DMS79 treated with DMSO at 0.1 percent for 48 hours (cell line): ENCODE results near the gene FHIT.

ENCODE experiments used
- DNase-seq: peaks from one replicate; lab custom pipeline; 2025; lab: John Stamatoyannopoulos, UW

Gene FHIT

DNA sequence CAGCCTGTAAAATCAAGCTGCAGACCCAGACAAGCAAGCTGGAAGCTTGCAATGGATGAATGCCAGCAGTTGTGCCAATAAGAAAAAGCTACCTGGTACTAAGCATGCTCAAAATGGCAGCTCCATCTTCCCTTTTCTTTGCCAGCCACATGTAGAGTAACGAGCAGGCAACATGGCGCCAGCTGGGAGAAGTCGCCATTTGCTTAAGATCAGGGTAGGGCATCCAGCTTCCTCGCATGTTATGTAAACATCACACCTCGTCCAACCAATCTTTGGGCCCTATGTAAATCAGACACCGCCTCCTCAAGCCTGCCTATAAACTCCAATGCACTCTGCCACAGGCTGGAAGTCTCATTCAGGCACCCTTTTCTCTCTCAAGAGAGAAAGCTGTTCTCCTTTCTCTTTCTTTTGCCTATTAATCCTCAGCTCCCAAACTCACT is 973.9 kb downstream of the FHIT start:
- DNase-seq = no peak

DNA sequence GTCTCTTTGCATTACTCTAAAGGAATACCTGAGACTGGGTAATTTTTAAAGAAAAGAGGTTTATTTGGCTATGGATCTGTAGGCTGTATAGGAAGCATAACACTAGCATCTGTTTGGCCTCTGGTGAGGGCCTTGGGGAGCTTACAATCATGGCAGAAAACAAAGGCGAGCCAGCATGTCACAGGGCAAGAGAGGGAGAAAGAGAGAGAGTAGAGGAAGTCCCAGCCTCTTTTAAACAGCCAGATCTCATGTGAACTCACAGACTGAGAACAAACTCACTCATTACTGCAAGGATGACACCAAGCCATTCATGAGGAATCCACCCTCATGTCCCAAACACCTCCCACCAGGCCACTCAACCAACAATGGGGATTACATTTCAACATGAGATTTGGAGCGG is 974.6 kb downstream of the FHIT start:
- no peak for DNase-seq

DNA sequence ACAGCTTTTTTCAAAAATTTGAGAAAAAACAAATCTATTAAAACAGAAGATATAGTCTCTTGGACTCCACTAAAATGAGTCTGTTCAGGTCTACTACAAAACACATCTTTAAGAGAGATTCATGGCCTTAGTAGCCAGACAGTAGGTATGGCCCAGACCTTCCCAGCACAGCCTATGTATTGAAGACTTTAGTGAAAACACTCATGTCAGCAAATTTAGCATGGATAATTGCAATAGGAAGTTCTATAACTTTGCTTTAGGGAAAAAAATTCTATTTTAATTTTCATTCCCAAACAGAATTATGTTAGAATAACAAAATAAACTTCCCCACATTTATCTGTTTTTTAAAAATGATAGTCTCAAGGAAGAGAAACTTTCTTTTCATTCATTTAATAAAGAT is 976.6 kb downstream of the FHIT start:
- no peak for DNase-seq

DNA sequence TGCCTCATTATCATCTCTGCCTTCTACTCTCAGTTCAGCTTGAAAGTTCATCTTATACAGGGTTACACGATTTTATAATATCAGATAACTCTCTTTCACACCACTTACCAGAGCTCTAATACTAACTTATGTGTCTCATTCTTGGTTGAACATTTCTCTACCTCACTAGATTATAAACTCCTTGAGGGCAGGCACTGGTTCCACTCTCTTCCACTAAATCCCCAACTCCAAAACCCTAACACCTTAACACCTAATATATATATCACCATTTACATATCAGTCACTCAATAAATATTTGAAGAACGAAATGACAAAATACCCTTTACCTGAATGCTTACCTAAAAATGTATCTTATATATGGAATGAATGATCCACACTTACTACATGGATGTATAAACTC is 977.2 kb downstream of the FHIT start:
- no peak for DNase-seq

DNA sequence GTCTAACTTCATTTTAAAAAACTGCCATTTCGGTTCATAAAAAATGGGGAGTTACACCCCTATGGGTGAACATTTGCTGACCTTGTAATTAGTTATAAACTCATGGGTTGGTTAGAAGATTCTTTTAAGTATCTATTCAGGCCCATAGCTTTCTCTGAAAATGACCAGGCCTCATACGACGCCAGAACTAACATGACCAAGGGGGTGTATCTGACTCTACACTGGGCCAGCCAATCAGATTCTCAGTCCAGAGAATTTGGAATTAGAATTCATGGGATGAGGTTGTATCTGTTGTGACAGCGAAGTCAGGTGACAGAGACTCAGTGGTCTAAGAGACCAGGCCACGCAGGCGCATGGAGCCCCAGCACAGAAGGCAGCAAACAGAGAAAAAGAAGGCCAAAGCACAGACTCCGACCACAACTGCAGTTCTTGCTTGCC is 981.4 kb downstream of the FHIT start:
- no peak for DNase-seq

DNA sequence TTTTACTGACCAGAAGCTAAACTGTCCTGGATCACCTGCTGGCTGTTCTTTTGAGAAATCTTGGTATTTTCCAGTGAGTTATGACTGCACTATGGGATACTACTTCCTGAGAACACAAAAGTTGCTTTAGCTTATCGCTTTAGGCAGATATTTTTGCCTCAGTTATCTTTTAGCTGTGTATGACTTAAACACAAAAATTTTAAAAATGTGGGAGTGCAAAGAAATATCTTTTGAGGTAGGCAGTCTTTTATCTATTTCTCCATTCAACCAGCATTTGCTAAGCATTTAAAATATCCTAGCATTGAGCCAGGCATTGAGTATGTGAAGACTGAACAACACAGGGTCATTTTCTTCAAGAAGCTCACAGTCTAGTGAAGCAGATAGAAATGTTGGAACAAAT is 981.9 kb downstream of the FHIT start:
- DNase-seq = no peak

DNA sequence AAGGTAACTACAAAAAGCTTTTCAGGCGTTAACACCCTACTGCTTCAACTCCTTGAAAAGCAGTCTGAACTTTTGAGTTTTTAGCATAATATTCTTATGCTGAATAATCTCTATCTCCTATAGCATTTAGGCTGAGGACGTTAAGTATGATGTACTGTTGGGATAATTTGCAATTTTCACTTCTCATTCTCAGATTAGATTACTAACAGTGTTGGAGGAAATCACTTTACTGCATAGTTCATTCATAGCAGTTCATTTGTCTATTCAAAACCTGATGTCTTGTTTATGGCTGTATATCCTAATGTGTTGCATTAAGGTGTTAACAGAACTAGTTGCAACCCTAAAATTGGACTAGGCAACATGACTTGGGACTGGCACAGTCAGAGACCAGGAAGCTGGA is 983.1 kb downstream of the FHIT start:
- no peak for DNase-seq

DNA sequence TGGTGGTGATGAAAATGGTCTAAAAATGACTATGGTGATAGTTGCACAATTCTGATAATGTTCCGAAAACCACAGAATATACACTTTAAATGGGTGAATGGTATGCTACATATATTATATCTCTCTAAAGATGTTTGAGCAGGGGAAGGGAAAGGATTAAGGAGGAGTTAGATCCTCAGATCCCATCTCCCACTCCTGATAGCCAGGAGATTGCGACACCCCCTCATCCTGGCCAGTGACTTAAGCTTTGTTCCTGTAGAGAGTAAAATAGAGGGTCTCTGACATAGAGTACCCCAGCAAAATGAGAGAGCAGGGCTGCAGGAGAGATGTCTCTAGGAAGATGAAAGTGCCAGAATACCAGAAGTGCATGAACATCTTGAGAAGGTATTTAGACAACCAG is 984.8 kb downstream of the FHIT start:
- DNase-seq = no peak

DNA sequence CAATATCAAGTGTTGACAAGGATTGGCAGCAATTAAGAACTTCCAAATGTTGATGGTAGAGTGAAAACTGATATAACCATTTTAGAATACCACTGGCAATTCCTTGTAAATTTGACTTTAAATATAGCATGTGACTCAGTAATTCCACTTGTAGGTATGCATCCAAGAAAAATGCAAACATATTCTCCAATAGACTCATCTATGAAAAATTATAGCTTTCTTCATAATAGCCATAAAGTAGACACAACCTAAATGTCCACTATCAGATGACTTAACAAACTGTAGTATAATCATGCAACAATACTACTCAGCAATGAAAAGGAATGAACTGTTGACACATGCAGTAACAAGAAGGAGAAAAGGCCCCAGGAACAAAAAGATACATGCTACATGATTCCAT is 988.1 kb downstream of the FHIT start:
- DNase-seq = no peak

DNA sequence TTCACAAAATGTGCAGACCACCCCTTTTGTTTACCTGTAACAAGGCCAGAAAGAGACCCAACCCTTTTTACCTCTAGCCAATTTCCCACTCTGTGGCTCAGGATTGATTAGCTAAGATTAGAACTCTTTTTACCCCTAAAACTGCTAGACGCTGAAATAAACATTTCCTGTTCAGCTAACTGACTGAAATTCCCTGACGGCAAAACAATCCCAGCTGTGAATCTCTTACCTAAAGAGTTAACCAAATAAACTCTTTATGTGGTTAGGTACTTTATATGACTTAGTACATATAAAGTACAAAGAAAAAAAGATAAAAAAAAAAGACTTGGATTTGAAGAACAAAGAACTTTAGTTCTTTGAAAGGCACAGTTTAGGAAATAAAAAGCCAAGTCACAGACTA is 988.7 kb downstream of the FHIT start:
- DNase-seq = no peak

DNA sequence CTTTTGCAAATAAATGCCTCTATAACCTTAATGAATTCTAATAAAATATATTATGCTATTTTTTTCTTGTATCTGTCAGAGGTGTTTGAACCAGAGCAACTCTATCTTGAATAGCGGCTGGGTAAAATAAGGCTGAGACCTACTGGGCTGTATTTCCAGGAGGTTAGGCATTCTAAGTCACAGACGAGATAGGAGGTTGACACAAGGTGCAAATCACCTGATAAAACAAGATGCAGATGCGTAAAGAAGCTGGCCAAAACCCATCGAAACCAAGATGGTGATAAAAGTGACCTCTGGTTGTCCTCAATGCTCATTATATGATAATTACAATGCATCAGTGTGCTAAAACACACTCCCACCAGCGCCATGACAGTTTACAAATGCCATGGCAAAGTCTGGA is 990.7 kb downstream of the FHIT start:
- no peak for DNase-seq

DNA sequence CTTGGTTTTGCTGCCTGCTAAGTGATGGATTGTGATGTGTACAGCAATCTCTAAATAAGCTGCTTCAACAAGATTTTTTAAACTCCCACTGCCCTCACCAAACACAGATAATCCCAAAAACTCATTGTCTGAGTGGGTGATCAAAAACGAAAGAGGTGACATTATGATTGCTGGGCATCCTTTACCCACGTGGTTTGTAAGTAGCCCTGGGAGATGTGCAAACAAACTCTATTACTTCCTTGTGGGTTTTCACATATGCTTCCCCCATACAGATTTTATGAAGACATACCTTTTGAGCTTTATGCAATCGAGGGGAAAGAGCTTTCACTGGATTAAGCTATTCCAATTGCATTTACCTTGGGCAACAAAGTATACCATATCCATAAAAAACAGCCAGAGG is 1000.4 kb downstream of the FHIT start:
- no peak for DNase-seq

DNA sequence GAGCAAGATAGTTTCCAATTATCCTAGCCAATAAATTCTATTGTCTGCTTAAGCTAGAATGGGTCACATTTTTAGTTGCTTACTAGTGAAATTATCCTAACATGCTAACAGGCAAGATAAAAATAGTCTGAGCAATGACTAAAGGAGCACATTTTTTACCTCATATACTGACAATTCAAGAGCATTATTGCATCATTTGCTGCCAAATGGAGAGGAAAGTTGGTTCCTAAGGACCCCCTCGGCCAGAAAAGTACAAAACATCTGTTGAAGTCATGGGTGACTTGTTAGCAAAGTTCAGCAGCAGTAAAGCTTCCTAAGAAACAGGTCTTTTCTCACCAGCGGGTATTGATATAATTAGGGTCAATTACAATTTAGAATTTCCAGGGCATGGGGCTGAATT is 1001.0 kb downstream of the FHIT start:
- peak; percentile 4 for DNase-seq

DNA sequence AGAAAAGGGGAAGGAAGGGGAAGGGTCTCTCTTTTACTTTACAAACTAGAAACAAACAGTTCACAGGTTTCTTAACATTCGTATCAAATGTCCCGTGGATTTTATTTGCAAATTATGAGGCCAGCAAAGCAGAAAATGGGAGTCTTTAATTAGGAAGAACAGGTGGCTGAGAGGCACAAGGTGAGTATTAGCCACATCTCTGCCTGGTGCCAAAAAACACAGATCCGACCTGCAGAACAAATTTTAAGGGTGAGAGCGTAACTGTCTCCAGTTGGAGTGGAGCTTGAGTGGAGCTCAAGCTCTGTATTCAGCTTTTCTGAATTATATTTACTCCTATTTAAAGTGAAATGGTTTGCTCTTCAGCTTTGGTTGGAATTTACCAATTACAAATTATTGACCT is 1004.9 kb downstream of the FHIT start:
- peak; percentile 10 for DNase-seq

DNA sequence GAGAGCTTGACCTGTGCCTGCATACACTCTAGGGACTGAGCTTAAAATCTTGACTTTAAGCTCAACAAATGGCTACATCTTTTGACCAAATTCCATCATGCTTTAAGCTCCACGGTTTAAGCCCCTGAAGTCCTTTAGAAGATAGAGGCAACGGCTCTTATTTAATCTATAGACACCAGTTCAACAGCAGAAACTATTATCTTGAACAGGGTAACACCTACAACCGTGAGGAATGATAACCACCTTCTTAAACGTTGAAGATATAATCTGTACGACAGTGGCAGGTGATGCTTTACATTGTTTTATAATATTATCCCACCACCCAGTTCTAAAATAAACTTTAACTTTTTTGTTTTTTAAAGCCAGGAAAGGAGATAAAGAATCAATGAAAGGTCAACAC is 1007.8 kb downstream of the FHIT start:
- DNase-seq = no peak

DNA sequence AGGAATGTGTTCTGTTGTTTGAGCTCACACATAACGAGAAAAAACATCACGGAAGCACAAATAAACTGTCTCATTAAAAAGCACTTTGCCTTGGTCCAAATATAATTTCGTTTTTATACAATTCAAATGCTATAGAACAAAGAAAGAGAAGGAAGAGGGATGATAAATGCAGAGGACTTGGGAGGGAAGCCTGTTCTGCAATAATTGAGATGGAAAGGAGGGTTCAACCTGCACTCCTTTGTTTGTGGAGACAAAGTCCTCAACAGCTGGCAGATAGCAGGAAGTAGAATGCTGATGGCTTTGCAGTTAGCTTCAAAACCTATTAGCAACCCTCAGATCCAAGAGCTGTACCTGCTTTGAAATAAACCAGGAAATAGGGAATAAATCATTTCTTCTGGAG is 1010.8 kb downstream of the FHIT start:
- peak; percentile 13 for DNase-seq

DNA sequence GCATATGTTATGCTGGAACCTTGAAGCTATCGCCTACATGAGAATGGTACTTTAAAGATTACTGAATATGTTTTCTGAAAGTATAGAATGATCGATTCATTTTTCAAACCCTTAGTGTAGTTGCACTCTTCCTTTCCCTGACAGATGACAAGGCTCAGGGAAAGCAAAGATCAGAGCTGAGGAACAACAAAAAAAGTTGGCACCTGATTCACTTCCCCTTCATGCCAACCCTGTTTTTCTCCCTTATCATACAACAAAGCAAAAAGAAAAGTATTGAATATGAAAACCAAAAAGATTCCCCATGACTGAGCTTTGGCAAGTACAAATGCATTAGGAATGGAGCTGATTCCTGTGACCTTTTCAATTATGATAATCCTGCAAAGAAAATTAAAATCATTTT is 1012.7 kb downstream of the FHIT start:
- no peak for DNase-seq

DNA sequence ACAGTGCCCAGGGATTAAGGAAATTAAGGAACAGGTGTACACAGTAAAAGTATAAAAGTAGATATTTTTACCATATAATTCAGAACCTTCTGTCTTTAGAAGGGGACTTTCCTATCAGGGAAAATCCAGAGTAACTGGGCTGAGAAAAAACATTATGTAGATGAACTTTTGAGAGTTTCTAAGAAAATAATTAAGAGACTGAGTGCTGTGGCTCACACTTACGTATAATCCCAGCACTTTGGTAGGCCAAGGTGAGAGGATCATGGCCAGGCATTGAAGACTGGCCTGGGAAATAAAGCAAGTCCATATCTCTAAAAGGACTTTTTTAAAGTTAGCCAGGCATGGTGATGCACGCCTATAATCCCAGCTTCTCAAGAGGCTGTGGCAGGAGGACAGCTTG is 1021.8 kb downstream of the FHIT start:
- DNase-seq = no peak

DNA sequence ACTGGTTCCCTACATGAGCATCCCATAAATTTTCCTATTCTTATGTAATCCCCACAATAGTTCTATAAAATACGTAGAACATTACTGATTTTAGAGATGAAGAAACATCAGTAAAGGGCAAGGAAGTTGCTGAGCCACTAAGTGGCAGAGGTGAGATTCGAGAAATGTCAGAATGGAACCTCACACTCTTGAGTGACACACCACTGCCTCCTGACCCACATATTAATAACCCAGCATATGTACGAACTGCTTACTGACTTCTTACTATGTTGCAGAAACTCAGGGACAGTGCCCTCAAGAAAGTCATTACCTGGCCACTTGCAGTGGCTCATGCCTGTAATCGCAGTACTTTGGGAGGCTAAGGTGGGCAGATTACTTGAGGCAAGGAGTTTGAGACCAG is 1022.4 kb downstream of the FHIT start:
- DNase-seq = no peak

DNA sequence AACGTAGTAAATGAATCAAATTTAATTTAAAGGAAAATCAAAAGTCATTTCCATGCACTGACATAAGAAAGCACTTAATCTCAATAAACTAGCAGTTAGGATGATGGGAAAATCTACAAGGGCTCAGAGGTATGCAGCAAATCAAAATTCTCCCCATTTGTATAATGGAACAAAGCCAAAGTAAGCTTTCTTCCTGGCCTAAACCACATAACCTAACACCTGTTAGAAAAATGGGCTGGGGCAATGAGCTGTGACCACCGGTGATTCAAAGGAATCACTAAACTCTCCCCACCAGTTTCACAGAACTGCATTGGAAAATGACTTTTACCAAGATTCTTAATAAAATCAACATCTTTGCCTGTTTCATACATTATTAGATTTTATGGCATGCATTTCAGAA is 1024.3 kb downstream of the FHIT start:
- DNase-seq = peak; percentile 48

DNA sequence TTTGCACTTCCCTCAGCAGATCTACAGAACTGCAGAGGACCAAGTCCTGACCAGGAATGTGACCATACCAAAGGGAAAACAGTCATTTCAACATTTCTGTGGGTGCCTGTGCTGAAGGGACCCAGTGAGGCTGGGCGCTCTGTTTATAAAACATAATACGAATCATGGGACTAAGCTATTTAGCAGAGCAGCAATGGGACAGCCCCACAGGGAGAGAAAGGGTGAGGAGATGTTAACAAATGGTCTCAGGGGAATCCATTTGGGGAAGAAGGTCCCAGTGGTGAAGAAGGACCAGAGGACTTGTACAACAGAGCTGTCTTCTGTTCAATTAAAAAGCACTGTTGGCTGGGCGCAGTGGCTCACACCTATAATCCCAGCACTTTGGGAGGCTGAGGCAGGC is 1025.4 kb downstream of the FHIT start:
- DNase-seq = no peak

DNA sequence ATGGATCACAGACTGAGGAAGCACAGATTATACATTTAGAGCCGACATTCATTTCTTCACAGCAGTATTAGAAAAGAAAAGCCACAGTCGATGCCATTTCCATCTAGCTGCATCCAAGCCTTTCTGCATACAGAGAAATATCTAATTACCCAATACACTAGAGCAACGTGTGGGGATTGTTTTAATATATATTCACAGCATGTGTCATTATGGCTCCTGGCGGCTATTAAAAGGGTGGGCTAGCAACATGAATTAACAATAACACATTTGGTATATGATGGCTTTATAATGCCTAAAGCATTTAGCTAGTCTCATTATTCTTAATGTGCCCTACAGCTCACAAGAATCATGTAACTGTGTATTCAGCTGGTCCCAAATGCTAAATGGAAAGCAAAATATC is 1030.5 kb downstream of the FHIT start:
- DNase-seq = no peak

DNA sequence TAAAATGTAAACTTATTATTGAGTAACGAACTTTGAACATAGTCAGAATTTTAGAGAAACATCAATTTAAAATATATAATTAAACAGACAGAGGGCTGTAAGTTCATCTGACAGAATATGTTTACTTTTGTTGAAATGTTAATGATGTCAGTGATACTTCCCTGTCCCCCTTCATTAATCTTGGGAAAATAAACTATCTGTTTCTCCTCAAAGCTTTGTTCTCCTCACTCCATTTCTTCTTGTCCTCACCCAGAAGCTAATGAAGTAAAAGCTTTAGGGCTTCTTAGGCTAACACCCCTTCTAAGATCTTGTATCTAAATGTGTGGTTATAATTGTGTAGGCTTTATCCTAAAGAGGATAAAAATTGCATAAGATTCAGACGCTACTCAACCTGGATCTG is 1031.8 kb downstream of the FHIT start:
- DNase-seq = no peak

DNA sequence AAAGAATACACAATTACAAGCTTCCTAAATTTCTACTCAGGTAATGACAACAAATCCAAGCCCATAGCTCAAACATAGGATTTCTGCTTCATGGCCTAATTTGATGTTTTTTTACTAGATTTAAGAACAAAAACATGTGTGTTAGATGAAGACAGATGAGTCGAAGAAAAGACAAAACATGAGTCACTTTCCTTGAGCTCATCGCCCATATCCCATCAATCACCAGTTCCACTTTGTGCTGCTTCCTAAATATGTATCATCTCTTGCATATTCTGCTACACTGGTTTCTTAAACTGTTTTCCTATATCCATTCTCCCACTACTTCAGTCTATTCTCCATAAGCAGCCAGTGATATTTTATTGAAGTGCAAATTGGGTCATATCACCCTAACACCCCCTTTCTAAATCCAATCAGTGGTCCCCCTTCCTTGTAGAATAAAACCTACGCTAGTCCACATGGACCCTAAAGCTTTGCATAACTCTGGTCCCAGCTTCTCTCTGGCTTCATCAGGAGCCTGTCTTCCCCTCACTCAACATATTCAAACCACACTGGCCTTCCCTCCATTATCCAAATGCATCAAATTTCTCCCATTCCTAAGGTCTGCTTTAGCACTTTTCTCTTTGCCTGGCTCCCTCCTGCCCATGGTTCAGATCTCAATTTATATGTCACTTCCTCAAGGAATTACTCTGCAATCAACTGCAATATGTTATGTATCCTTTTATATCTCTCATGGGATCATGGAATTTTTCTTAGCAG is 1033.9 kb downstream of the FHIT start:
- DNase-seq = no peak
